ENCODE data around the gene BTBD17.

Gene BTBD17

DNA sequence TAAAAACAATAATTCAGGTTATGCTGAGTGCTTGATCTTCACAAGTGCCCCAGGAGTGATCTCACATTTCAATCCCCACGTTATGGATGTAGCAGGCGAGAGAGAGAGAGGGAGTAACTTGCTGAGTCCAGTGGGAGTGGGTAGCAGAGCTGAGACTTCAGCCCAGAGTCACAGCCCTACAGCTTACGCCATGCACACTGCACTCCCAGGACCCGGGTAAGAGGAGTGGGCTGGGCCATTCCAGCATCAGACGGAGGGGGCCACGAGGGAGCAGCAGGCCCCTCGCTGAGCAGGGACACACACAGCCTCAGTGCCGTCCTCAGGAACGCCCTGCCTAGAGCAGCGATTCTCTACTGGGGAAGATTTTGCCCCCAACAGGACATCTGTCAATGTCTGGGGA is 45.4 kb downstream of the BTBD17 start:
- DNase-seq (ENCODE audit: low read depth) = no peak
- TF ChIP-seq CTCF (conservative IDR thresholded peaks at IDR 0.05; ENCODE audit: low read length) = no peak
- H3K4me3 ChIP-seq (ENCODE audit: low read length) = no peak overlapping the region

- no peak for TF ChIP-seq CTCF (conservative IDR thresholded peaks at IDR 0.05; ENCODE audit: low read length)
- H3K4me3 ChIP-seq (ENCODE audit: low read length) = no peak overlapping the region
- DNase-seq (ENCODE audit: low read depth) = no peak
Observed at GRCh38 chr17:74314877-74315276, 46.8 kb downstream of the BTBD17 start.

GRCh38 chr17:74309902-74310301 is 51.8 kb downstream of the BTBD17 start:
- DNase-seq (ENCODE audit: low read depth) = no peak
- H3K4me3 ChIP-seq (ENCODE audit: low read length) = no peak overlapping the region
- no peak for TF ChIP-seq CTCF (conservative IDR thresholded peaks at IDR 0.05; ENCODE audit: low read length)

DNA sequence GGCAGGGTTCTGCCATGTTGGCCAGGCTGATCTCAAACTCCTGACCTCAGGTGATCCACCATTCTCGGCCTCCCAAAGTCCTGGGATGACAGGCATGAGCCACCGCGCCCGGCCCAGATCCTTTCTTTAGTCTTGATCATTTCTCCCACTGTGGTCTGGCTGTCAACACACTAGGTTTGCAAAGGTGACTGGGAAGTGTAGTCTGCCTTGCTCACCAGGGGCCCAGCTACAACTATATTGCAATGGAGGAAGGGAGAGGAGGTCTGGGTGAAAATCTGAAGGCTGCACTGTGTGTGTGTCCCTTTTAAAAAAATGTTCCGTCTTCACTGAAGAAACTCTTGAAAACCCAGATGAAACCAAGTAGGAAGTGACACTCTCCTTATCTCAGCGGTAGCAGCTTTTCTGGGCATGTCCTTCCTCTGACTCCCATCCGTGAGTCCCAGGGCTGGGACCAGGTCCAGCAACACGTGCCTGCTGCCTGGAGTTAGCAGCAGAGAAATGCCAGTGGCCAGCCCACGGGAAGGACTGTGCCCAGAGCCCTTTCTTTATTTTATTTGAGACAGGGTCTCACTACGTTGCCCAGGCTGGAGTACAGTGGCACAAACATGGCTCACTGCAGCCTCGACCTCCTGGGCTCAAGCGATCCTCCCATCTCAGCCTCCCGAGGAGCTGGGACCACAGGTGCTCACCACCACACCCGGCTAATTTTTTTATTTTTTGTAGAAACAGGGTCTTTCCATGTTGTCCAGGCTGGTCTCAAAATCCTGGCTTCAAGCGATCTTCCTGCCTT is 53.5 kb downstream of the BTBD17 start:
- no peak for DNase-seq (ENCODE audit: low read depth)
- no peak for TF ChIP-seq CTCF (conservative IDR thresholded peaks at IDR 0.05; ENCODE audit: low read length)
- H3K4me3 ChIP-seq (ENCODE audit: low read length) = no peak overlapping the region

Data from AG10803 (cell line).